ENCODE measurements around the gene NFX1.
"Not testable (repeated sequence)": the region's sequence is repeated elsewhere in the genome, so short reads cannot be mapped to it uniquely, and the experiment has no call there.

Gene NFX1

GRCh38 chr9:33366979-33367480, 76.7 kb downstream of the NFX1 start:
- no peak for DNase-seq

- DNase-seq: no peak
These were observed 82.6 kb downstream of the NFX1 start for GRCh38 chr9:33372900-33373299.

GRCh38 chr9:33374190-33374589, 83.9 kb downstream of the NFX1 start:
- no peak for DNase-seq

- DNase-seq: peak; percentile 94
These were observed 84.4 kb downstream of the NFX1 start for GRCh38 chr9:33374634-33375237.

- no peak for DNase-seq
These were observed 85.0 kb downstream of the NFX1 start for GRCh38 chr9:33375238-33375840.

GRCh38 chr9:33375841-33376321, 85.6 kb downstream of the NFX1 start:
- DNase-seq: no peak

- no peak for DNase-seq
These were observed 86.9 kb downstream of the NFX1 start for GRCh38 chr9:33377089-33377715.

GRCh38 chr9:33378121-33378795, 87.9 kb downstream of the NFX1 start:
- DNase-seq: no peak

- no peak for DNase-seq
These were observed 89.5 kb downstream of the NFX1 start for GRCh38 chr9:33379666-33380389.

- no peak for DNase-seq
These were observed 90.2 kb downstream of the NFX1 start for GRCh38 chr9:33380390-33381094.

- DNase-seq: no peak
These were observed 91.0 kb downstream of the NFX1 start for GRCh38 chr9:33381231-33381791.

- DNase-seq: not testable (repeated sequence)
These were observed 92.1 kb downstream of the NFX1 start for GRCh38 chr9:33382397-33382796.

- DNase-seq: not testable (repeated sequence)
These were observed 93.1 kb downstream of the NFX1 start for GRCh38 chr9:33383396-33383795.

GRCh38 chr9:33385536-33385935, 95.2 kb downstream of the NFX1 start:
- not testable (repeated sequence) for DNase-seq

- DNase-seq: not testable (repeated sequence)
These were observed 95.8 kb downstream of the NFX1 start for GRCh38 chr9:33385979-33386640.

GRCh38 chr9:33386641-33386996, 96.3 kb downstream of the NFX1 start:
- not testable (repeated sequence) for DNase-seq

- DNase-seq: not testable (repeated sequence)
These were observed 96.7 kb downstream of the NFX1 start for GRCh38 chr9:33386998-33387397.

GRCh38 chr9:33388110-33388994, 98.0 kb downstream of the NFX1 start:
- DNase-seq: no peak

GRCh38 chr9:33391111-33391771, 100.9 kb downstream of the NFX1 start:
- DNase-seq: not testable (repeated sequence)

GRCh38 chr9:33392591-33393021, 102.3 kb downstream of the NFX1 start:
- DNase-seq: not testable (repeated sequence)

Data from hematopoietic multipotent progenitor cell treated with erythropoietin and hydrocortisone succinate and interleukin-3 and kit ligand, for 6 days (in vitro differentiated cells).